ENCODE data around the gene HTR1D. TPM values are rescaled to one million over a fixed set of nuclear protein-coding genes. Genes with fewer than 3 reads are reported as not detected.
"Not testable (repeated sequence)": the region's sequence is repeated elsewhere in the genome, so short reads cannot be mapped to it uniquely, and the experiment has no call there.

The HTR1D gene
- total and polyA plus RNA-seq, 5 experiments from 2014 or later: not detected

DNA sequence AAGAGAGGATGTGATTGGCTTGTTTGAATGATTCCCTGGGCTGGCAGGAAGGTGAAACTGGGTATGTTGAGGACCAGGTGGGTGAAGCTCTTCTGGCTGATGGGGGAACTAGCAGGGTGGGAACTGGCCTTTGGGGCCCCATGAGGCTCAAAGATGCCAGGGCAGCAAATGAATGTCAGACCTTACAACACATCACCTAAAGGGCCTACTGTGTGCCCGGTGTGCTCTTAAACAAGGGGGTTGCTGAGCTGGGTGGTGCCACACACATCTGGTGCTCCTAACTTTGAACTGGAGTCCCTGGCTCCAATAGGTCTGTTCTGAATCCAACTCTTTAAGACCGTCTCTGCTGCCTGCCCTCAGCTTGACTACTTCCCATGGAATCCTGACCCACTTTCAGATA lies 21.3 kb upstream of the HTR1D start:
- ATAC-seq (no peak), DNase-seq (no peak)
- Mint-ChIP-seq H3K9me3 (no peaks in the 10 kb centered on the region), H3K4me1 (no peaks in the 10 kb centered on the region), H3K27ac (peak overlapping the region in 1 of 10 donors; percentile 26), H3K4me3 (no peak overlapping the region), H3K36me3 (no peaks in the 10 kb centered on the region), H3K27me3 (peaks cover 4 to 17% (median 7%) of the 10 kb centered on the region in 5 donors)
- POLR2A ChIA-PET: interaction anchor here (0.6 kb wide), 1 partner anchor 116 kb away, joined by 7 read pairs; no protein-coding TSS in a partner anchor

DNA sequence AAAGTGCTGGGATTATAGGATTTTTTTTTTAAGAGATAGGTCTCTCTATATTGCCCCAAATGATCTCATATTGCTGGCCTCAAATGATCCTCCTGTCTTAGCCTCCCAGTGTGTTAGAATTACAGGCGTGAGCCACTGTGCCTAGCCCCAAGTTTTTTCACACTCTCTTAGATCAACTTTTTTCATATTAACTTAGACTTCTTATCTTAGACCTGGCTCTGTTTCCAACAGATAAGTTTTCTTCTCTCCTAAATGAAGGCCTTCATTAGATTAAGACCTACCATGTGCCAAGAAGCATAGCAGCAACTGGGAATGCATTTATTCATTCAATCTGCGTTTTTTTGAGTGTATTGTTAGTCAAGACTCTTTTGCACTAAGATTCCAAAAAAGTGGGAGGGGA lies 20.2 kb upstream of the HTR1D start:
- Mint-ChIP-seq H3K9me3 (no peaks in the 10 kb centered on the region), H3K4me1 (no peaks in the 10 kb centered on the region), H3K4me3 (no peak overlapping the region), H3K27me3 (peaks cover 4 to 17% (median 9%) of the 10 kb centered on the region in 5 donors), H3K36me3 (no peaks in the 10 kb centered on the region), H3K27ac (no peak overlapping the region)
- POLR2A ChIA-PET: no interaction called here
- DNase-seq: no peak
- ATAC-seq: no peak

DNA sequence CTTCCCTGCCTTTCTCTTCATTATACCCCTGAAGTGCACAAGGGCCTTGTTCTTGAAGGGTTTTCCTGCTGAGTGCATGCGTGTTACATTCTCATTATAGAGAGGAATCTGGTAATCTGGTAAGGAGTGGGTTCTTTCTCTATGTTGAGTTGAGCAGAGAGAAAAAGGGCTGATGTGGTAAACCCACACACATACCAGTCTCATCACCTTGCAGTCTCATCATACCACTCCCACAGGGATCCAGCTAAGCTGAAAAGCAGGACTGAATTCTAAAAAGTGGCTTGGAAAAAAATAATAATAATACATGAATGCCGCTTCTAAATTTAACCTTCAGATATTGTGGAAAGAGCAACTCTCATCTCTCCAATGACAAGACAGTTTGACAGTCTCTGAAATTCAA lies 10.5 kb upstream of the HTR1D start:
- POLR2A ChIA-PET: no interaction called here
- ATAC-seq (no peak), DNase-seq (no peak)
- H3K27me3 Mint-ChIP-seq: peaks cover 10 to 20% (median 18%) of the 10 kb centered on the region in 5 donors
- no peak overlapping the region for H3K27ac Mint-ChIP-seq
- H3K4me3 Mint-ChIP-seq: no peak overlapping the region
- peaks cover 0 to 14% (median 6%) of the 10 kb centered on the region in 9 donors for H3K9me3 Mint-ChIP-seq
- no peaks in the 10 kb centered on the region for H3K4me1 Mint-ChIP-seq
- H3K36me3 Mint-ChIP-seq: peaks cover 0 to 9% (median 0%) of the 10 kb centered on the region in 3 donors

GRCh38 chr1:23224739-23225648 lies 7.7 kb upstream of the HTR1D start:
- no peak for ATAC-seq
- no peak for DNase-seq
- Mint-ChIP-seq H3K4me3 (no peak overlapping the region), H3K27ac (no peak overlapping the region), H3K27me3 (peaks cover 18 to 32% (median 24%) of the 10 kb centered on the region in 5 donors), H3K36me3 (peaks cover 0 to 9% (median 0%) of the 10 kb centered on the region in 3 donors), H3K4me1 (no peaks in the 10 kb centered on the region), H3K9me3 (peaks cover 0 to 14% (median 6%) of the 10 kb centered on the region in 9 donors)
- POLR2A ChIA-PET: no interaction called here

DNA sequence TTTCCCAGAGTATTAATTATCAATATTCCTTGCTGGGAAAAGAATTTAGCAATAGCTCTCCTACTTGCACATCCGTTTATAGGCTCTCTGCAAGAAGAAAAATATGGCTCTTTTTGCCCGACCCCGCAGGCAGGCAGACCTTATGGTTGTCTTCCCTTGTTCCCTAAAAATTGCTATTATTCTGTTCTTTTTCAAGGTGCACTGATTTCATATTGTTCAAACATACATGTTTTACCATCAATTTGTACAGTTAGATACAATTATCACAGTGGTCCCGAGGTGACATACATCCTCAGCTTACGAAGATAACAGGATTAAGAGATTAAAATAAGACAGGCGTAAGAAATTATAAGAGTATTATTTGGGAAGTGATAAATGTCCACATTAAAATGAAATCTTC lies 6.7 kb upstream of the HTR1D start:
- H3K27me3 Mint-ChIP-seq: peaks cover 22 to 42% (median 28%) of the 10 kb centered on the region in 5 donors
- H3K4me3 Mint-ChIP-seq, ATAC-seq, DNase-seq, H3K4me1 Mint-ChIP-seq, H3K36me3 Mint-ChIP-seq, H3K27ac Mint-ChIP-seq, POLR2A ChIA-PET: not testable (repeated sequence)
- peaks cover 0 to 14% (median 6%) of the 10 kb centered on the region in 9 donors for H3K9me3 Mint-ChIP-seq

DNA sequence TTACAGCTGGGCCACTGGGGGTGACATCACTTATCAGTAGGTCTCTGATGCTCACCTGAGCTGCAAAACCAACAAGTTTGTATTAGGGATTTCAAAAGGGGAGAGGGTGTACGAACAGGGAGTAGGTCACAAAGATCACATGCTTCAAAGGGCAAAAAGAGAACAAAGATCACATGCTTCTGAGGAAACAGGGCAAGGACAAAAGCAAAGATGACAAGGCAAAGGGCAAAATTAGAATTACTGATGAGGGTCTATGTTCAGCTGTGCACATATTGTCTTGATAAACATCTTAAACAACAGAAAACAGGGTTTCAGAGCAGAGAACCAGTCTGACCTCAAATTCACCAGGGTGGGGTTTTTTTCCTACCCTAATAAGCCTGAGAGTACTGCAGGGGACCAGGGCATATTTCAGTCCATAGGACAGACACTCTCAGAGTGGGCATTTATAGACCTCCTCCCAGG lies 6.2 kb upstream of the HTR1D start:
- H3K27ac Mint-ChIP-seq, H3K4me1 Mint-ChIP-seq, DNase-seq, H3K4me3 Mint-ChIP-seq, H3K36me3 Mint-ChIP-seq, ATAC-seq, POLR2A ChIA-PET: not testable (repeated sequence)
- Mint-ChIP-seq H3K9me3 (peaks cover 0 to 14% (median 6%) of the 10 kb centered on the region in 9 donors), H3K27me3 (peaks cover 25 to 46% (median 32%) of the 10 kb centered on the region in 5 donors)

GRCh38 chr1:23222742-23223141 lies 5.4 kb upstream of the HTR1D start:
- no peak for ATAC-seq
- H3K4me1 Mint-ChIP-seq: peaks cover 2 to 3% (median 2%) of the 10 kb centered on the region in 4 donors
- DNase-seq: no peak
- H3K27ac Mint-ChIP-seq: no peak overlapping the region
- H3K9me3 Mint-ChIP-seq: peaks cover 0 to 14% (median 6%) of the 10 kb centered on the region in 9 donors
- H3K36me3 Mint-ChIP-seq: peaks cover 0 to 11% (median 0%) of the 10 kb centered on the region in 3 donors
- no peak overlapping the region for H3K4me3 Mint-ChIP-seq
- H3K27me3 Mint-ChIP-seq: peaks cover 27 to 54% (median 37%) of the 10 kb centered on the region in 5 donors
- POLR2A ChIA-PET: no interaction called here

DNA sequence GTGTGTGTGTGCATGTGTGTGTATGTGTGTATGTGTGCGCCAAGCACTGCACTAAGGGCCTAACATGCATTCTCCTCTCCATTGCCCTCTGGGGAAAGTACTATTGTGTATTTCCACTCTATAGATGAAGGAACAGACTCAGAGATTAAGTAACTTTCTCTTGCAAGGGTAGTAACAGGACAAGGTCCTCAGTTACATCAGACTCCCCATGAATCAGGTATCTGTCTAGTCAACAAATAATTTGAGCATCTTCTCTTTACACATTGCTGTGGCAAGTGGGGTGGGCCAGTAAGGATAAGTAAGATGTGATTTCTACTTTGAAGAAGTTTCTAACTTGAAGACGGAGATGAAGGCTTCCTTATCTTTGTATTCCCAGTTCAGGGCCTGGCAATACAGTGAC lies 5.0 kb upstream of the HTR1D start:
- POLR2A ChIA-PET: no interaction called here
- no peak for ATAC-seq
- DNase-seq: no peak
- no peak overlapping the region for H3K27ac Mint-ChIP-seq
- H3K4me3 Mint-ChIP-seq: no peak overlapping the region
- H3K4me1 Mint-ChIP-seq: peaks cover 3 to 7% (median 4%) of the 10 kb centered on the region in 4 donors
- peaks cover 0 to 13% (median 0%) of the 10 kb centered on the region in 3 donors for H3K36me3 Mint-ChIP-seq
- peaks cover 29 to 58% (median 39%) of the 10 kb centered on the region in 5 donors for H3K27me3 Mint-ChIP-seq
- H3K9me3 Mint-ChIP-seq: peaks cover 0 to 14% (median 6%) of the 10 kb centered on the region in 9 donors

- peaks cover 32 to 62% (median 44%) of the 10 kb centered on the region in 5 donors for H3K27me3 Mint-ChIP-seq
- no peak overlapping the region for H3K4me3 Mint-ChIP-seq
- DNase-seq: no peak
- no peak for ATAC-seq
- POLR2A ChIA-PET: no interaction called here
- peaks cover 0 to 14% (median 6%) of the 10 kb centered on the region in 9 donors for H3K9me3 Mint-ChIP-seq
- H3K4me1 Mint-ChIP-seq: peaks cover 6 to 9% (median 7%) of the 10 kb centered on the region in 4 donors
- H3K27ac Mint-ChIP-seq: no peak overlapping the region
- peaks cover 0 to 13% (median 0%) of the 10 kb centered on the region in 3 donors for H3K36me3 Mint-ChIP-seq
Measured at GRCh38 chr1:23221107-23221506, 3.8 kb upstream of the HTR1D start.

- ATAC-seq (peak; percentile 75 to 78), DNase-seq (peak in 9 of 10 donors; percentile 6 to 54 (median 39))
- peaks cover 7 to 10% (median 8%) of the 10 kb centered on the region in 4 donors for H3K4me1 Mint-ChIP-seq
- H3K27ac Mint-ChIP-seq: no peak overlapping the region
- peaks cover 38 to 86% (median 66%) of the 10 kb centered on the region in 5 donors for H3K27me3 Mint-ChIP-seq
- POLR2A ChIA-PET: no interaction called here
- H3K4me3 Mint-ChIP-seq: peak overlapping the region in 7 of 10 donors; percentile 13 to 77 (median 56)
- no peaks in the 10 kb centered on the region for H3K9me3 Mint-ChIP-seq
- peaks cover 0 to 10% (median 0%) of the 10 kb centered on the region in 3 donors for H3K36me3 Mint-ChIP-seq
Measured at GRCh38 chr1:23216771-23217420, 406 bp downstream of the HTR1D start.

DNA sequence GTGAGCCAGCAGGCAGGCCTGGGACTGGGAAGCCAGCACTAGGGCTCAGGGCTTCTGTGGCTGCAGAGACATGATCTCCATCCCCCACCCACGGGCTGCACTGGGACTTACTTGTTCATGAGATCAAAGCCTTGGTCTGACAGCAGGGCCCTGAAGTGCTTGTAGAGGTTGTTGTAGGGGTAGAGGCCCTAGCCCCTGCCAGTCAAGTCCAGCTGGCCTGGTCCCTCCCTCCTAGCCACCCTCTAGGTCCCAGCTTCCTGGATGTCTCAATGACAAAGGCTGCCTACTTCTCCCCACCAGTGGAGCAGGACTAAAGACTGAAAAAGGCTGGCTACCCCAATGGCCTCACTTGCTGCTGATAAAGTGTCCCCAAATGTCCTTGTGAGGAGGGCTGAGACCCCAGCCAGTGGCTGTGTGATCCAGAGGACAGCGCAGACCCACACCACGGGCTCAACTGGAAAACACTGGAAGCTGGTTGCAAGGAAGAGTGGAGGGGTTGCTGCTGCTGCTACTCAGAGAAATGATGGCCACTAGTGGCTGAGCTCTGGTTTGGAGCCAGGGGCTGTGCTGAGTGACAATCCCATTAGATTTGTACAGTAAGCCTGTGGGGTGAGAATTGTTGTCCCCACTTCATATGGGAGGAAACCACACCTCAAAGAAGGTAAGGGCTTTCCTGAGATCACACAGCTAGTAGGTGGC lies 1.4 kb downstream of the HTR1D start:
- H3K9me3 Mint-ChIP-seq: no peaks in the 10 kb centered on the region
- H3K4me3 Mint-ChIP-seq: peak overlapping the region in 8 of 10 donors; percentile 11 to 71 (median 52)
- DNase-seq (no peak), ATAC-seq (no peak)
- H3K4me1 Mint-ChIP-seq: peaks cover 7 to 10% (median 8%) of the 10 kb centered on the region in 4 donors
- peaks cover 0 to 10% (median 0%) of the 10 kb centered on the region in 3 donors for H3K36me3 Mint-ChIP-seq
- POLR2A ChIA-PET: no interaction called here
- peak overlapping the region in 1 of 10 donors; percentile 34 for H3K27ac Mint-ChIP-seq
- H3K27me3 Mint-ChIP-seq: peaks cover 40 to 88% (median 68%) of the 10 kb centered on the region in 5 donors

DNA sequence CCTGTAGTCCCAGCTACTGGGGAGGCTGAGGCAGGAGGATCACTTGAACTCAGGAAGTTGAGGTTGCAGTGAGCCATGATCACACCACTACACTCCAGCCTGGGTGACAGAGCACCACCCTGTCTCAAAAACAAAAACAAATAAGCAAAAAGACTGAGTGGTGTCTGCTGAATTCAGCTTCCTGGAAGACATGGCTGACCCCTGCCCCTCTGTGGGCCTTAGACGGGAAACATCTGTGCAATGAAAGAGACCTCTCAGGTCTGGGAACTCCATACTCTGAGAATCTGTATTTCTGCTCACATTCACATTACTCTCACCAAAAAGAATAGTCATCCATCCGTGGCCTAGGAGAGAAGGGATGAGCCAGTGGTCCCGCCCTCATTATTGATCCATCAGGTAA lies 2.0 kb downstream of the HTR1D start:
- Mint-ChIP-seq H3K4me1 (peaks cover 7 to 10% (median 8%) of the 10 kb centered on the region in 4 donors), H3K9me3 (no peaks in the 10 kb centered on the region), H3K27ac (peak overlapping the region in 1 of 10 donors; percentile 34), H3K4me3 (no peak overlapping the region), H3K27me3 (peaks cover 40 to 88% (median 64%) of the 10 kb centered on the region in 5 donors), H3K36me3 (peaks cover 0 to 10% (median 0%) of the 10 kb centered on the region in 3 donors)
- DNase-seq (no peak), ATAC-seq (no peak)
- POLR2A ChIA-PET: no interaction called here

Data from naive thymus-derived CD8-positive, alpha-beta T cell (primary cell).